Breast epithelium (tissue), 3 donors: Measurements from ENCODE around the gene MLLT10.

Experiments
- POLR2A ChIP-seq: fragments of 450-650 bp; IDR thresholded peaks from one replicate; pipeline ENCODE4 v1.6.1; 2016; ENCODE audit warnings: antibody characterized with exemption, mild to moderate bottlenecking, moderate library complexity
- POLR2AphosphoS5 ChIP-seq, 3 donors: sonication (generic); formaldehyde crosslinking; IDR thresholded peaks; one replicate each; pipeline ENCODE4 v1.6.1; 2017; ENCODE audit warnings: antibody characterized with exemption in 3 of 3
- TF ChIP-seq, protein P1 (sequence below), 3 donors: fragments of 450-650 bp; IDR thresholded peaks; one replicate each; pipeline ENCODE4 v1.5.1; 2016 to 2017; ENCODE audit warnings: antibody characterized with exemption in 3 of 3, mild to moderate bottlenecking in 3 of 3, moderate library complexity in 3 of 3

DNA sequence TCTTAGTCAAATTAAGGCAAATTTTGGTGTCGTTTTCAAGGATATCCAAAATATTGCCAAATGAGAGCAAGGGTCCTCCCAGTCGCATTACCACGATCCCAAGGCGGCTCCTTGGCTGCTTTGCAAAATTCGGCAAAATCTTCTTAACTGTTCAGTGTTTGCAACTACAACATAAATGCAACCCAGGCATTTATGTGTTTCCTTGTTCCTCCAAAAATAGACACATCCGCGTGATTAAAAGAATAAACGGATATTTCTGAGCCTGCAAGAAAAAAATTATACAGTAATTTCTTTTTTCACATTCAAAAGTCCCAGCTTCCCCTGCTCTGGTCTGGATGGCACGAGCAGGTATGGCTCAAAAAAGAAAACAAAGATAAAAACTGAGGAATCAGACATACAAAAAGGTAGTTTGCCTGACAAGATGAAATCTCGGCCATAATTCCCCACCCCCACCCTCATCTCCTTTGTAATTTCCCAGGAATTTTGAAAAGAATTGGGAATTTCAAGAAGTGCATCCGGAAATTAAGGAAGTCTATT is 14.6 kb upstream of the MLLT10 start:
- TF ChIP-seq, protein P1, sequence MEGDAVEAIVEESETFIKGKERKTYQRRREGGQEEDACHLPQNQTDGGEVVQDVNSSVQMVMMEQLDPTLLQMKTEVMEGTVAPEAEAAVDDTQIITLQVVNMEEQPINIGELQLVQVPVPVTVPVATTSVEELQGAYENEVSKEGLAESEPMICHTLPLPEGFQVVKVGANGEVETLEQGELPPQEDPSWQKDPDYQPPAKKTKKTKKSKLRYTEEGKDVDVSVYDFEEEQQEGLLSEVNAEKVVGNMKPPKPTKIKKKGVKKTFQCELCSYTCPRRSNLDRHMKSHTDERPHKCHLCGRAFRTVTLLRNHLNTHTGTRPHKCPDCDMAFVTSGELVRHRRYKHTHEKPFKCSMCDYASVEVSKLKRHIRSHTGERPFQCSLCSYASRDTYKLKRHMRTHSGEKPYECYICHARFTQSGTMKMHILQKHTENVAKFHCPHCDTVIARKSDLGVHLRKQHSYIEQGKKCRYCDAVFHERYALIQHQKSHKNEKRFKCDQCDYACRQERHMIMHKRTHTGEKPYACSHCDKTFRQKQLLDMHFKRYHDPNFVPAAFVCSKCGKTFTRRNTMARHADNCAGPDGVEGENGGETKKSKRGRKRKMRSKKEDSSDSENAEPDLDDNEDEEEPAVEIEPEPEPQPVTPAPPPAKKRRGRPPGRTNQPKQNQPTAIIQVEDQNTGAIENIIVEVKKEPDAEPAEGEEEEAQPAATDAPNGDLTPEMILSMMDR (IDR thresholded peaks at IDR 0.05): no peak
- TF ChIP-seq POLR2AphosphoS5 (IDR thresholded peaks at IDR 0.05): no peak
- TF ChIP-seq POLR2A: no peak
